Measurements from ENCODE around the gene BCL11B.

The BCL11B gene

DNA sequence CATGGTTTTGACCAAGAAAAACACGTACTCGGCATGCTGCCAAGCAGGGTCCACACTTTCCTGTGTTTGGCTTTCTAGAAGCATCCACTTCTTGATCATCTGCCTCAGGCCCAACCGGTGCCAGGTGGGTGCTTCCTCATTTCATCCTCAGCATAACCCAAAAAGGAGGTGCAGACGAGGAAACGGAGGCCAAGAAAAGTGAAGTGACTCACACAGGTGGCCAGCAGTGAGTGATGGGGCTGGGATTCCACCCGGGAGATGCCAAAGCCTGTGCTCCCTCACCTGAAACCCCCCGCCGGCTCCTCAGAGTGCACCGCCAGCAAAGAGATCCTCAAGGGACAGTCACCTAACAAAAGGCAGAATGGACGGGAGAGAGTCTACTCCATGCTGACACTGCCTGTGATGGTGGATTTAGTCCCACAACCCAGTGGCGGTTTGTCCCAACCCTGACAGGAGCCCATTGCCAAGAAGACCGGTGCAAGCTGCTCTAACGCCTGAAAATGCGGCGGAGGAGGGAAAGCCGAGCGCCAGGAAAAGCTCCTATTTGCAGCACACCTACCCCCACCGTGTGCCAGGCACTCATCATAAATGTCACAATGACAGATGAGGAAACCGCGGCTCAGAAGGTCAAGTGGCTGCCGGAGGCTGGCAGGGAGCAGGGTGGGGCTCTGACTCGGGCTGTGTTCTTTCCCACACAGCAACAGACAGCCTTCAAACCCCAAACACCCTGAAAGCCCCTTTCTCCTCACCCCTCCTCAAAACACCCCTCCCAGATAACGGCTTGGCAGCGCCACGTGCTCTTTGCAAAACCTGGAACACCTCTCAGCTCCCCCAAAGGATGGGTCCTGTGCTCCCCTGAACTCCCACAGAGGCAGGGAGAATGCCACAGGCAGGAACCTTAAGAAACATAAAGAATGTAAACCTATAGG, 18.8 kb downstream of the BCL11B start:
- peak; percentile 75 for DNase-seq

- DNase-seq, result no peak
These were observed 19.5 kb downstream of the BCL11B start for GRCh38 chr14:99252443-99252939.

DNA sequence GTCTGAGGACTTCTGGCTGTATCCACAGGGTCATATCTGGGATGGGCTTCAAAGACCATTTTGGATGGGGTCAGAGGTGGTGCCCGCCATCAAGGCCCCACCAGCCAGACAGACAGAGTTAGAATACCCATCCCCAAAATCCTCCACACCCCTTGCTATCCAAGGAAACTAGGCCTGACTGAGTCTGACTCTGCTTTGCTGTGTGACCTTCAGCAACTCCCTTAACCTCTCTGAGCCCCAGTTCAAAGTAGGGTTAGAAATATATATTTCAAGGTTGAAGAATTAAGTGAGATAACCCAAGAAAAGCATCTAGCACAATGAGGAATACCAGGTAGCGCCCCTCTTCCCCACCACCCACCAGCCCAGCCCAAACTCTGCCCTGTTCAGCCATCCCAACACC, 20.3 kb downstream of the BCL11B start:
- DNase-seq, result no peak

- DNase-seq, result no peak
These were observed 21.3 kb downstream of the BCL11B start for GRCh38 chr14:99250636-99251208.

- no peak for DNase-seq
These were observed 22.6 kb downstream of the BCL11B start for GRCh38 chr14:99249389-99249788.

DNA sequence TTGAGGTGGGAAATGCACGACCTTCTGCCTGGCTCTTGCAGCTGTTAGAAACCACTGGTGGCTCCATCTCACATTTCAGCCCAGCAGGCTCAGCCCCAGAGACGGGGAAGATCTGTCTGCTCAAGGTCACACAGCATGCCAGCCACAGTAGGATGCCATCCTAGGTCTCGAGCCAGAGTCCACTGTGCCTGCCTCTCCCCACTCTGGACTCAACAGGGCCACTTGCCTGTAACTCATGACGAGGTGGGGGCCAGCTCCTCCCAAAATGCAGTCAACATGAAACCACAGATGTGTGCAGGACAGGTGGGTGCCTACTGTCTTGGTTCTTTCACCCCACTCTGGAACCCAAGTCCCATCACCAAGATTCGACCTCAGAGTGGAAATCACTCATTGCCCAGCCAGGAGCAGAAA, 23.2 kb downstream of the BCL11B start:
- no peak for DNase-seq

DNA sequence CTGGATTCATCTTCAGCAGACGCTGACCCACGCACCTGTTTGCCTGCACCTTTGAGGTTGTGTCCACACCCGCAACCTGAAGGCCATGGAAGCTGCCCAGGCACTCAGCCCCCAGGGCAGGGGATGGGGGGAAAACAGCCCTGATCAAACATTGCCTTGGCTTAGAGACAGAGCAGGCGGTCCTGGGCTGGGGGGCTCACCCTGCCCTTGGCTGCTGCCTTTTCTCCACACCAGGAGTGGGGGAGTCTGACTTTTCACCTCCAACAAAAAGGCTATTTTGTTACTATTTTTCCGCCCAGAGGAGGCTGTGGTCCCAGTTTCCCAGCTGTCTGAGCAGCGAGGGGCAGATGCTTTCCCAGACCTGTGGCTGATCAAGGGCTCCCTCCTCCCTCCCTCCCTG, 24.2 kb downstream of the BCL11B start:
- no peak for DNase-seq

DNA sequence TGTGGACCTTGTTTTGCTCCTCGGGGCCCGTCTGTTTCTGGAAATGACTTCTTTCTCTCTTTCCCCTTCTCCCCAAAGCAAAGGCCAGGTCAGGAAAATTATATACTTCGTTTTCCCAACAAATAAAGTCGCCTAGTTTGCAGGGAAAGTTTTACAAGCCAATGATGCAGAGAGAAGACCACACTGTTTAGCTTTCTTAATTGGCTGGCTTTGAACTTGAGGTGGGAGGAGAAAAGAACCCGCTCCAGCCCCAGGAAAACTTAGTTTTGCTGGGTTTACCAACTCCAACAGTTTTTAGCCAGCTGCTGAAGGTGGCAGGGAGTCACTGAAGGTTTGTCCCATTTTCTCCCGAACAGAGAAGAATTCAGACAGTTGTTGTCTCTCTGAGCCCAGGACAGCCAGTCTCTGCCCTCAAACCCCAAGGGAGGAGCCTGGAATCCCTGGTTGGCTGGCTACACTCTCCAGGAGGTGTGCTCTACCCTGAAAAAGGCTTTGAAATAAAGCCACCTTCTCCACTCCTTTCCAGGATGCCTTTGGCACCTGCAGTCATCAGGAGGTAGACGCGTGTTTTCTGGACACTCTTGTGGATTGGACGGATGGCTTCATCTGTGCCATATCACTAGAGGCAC, 24.8 kb downstream of the BCL11B start:
- no peak for DNase-seq

GRCh38 chr14:99246536-99247097, 25.4 kb downstream of the BCL11B start:
- peak; percentile 64 for DNase-seq

GRCh38 chr14:99245564-99246511, 26.2 kb downstream of the BCL11B start:
- no peak for DNase-seq

GRCh38 chr14:99244941-99245563, 26.9 kb downstream of the BCL11B start:
- no peak for DNase-seq

DNA sequence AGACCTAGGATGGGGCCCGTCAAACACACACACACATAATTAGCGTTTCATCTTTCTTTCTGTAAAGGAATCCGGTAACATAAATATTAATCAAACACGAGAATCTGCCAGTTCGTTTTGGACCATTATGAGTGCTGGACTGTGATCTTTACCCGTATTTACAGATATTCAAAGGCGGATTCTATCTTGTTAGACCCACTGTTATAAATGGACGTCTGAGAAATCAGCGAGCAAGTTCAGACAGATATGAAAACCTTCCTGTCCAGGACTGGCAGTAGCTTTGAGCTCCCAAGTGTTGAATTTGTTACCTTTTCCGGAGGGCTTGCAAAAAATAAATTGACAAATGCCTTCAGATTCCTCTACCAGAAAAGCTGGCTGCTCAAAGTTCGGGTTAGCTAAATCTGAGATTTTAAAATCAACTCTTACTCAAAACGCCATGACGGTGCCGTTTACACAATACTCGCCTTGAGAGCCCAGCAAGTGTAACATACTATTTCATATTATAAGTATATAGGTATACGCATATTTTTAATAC, 27.6 kb downstream of the BCL11B start:
- DNase-seq, result no peak

DNA sequence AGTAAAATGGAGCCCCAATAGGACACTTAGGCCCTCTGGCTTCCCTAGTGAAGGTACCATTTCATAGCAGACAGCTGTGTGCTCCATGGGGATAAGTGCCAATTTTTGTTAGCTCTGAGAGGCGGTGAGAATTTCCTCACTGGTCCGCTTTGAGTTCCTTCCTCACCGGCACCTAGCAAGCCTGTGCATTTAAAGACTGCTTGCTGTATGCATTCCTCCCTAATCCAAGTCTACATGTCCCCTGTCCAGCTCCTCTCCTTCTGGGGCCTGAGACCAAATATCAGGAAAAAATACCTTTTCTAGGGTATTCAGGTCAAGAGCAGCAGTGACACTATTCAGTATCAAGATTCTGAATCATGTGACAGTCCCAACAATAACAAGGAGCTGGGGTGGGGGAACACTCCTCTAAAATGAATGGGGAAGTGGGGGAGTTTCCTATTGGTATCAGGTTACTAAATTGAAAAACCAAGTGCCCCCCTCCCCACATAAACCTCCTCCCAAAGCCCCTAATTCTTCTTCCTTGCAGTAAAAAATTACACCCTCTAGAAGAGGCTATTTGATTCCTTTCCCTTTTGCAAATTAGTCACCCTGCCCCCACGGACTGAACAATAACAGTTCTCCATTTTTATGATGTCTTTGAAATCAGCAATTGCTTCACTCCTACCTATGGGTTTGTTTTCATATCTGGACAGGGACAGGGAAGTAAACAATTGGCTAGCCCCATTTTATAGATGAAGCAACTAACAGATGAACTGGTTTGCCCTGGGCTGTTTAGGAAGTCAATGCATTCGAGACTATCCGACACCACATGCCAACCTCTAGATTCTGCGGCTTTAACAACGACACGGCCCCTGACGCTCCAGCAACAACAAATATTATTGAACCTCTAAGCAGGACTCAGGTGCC, 28.9 kb downstream of the BCL11B start:
- peak; percentile 66 for DNase-seq

DNA sequence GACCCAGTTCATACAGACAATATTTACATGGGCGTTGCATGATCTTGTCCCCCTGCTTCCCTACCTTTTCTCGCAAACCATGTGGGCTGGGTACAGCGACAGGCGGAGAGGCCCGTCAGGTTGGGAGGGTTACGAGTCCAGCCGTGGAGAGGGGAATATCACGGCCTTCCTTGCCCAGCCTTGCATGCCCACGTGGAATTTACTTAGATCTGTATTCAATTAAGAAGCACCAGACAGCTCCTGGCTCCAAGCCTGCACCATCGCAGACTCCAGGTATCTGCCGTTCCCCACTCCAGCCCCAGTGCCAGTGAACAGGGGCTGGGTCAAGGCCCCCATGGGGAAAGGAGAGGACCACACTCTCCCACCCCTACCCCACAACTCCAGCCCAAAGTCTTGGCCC, 29.8 kb downstream of the BCL11B start:
- no peak for DNase-seq

GRCh38 chr14:99241325-99242010, 30.5 kb downstream of the BCL11B start:
- peak; percentile 53 for DNase-seq

DNA sequence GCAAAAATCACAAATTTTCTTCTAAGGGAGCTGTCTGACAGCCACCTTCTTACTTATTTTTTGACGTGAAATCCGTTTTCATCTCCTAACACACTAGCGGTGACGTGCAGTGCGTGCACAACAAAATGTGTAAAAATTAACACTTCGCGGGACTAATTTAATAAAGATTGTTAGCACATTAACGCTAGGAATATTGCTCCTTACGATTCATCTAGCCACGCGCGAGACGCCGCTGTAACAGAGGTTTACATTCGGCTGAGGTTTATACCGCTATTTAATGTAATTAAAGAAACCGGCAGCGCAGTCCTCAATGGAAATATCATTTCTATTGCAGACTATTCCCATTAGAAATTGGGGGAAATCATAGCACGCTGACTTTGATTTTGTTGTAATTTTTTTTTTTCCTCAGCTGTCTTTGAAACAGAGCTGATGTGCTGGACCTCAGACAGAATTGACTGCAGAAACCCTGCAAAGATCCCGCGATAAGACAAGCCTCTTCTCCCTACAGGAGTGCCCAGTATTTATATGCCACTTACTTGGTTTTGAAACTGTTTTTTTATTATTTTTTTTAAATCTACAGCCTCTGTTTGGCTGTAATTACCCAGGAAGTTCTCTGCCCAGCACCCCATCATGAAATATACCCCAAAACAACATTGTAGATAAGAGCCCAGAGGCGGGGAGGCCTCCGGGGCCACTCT, 31.2 kb downstream of the BCL11B start:
- DNase-seq, result peak; percentile 60

GRCh38 chr14:99239661-99240092, 32.3 kb downstream of the BCL11B start:
- DNase-seq, result no peak

GRCh38 chr14:99238216-99238615, 33.8 kb downstream of the BCL11B start:
- no peak for DNase-seq

GRCh38 chr14:99237288-99237687, 34.7 kb downstream of the BCL11B start:
- no peak for DNase-seq
